Measurements from ENCODE around the gene ADCK2.
"Not testable (repeated sequence)": the region's sequence is repeated elsewhere in the genome, so short reads cannot be mapped to it uniquely, and the experiment has no call there.

GRCh38 chr7:140712392-140712791, 39.6 kb downstream of the ADCK2 start:
- not testable (repeated sequence) for TF ChIP-seq ZNF23 (CRISPR knock-in tag; IDR thresholded peaks at IDR 0.05); ZNF12 (CRISPR knock-in tag; IDR thresholded peaks at IDR 0.05); TCF7 (IDR thresholded peaks at IDR 0.05; ENCODE audit: borderline replicate concordance); NCOA6 (IDR thresholded peaks at IDR 0.05); ZNF707 (CRISPR knock-in tag; conservative IDR thresholded peaks at IDR 0.05); CTCF (IDR thresholded peaks at IDR 0.05 in 2 of 3, conservative IDR thresholded peaks at IDR 0.05 in 1 of 3; ENCODE audit: insufficient read depth in 2 of 3, low read depth in 1 of 3, low read length in 3 of 3); TAF7 (tag; IDR thresholded peaks at IDR 0.05); NFE2L1 (tag; IDR thresholded peaks at IDR 0.05; ENCODE audit: borderline replicate concordance, low read depth); ZNF311 (CRISPR knock-in tag; IDR thresholded peaks at IDR 0.05); BRF2 (IDR thresholded peaks at IDR 0.05; ENCODE audit: borderline replicate concordance, insufficient read depth, insufficient read length); TAF15 (IDR thresholded peaks at IDR 0.05; ENCODE audit: low read depth, low read length); POLR2AphosphoS5 (IDR thresholded peaks at IDR 0.05; ENCODE audit: control insufficient read depth, insufficient read depth, low read depth, low read length); CEBPB (tag; IDR thresholded peaks at IDR 0.05)
